HG03432 (cell line): ENCODE measurements around the gene CACNG1.
"Not testable (repeated sequence)": the region's sequence is repeated elsewhere in the genome, so short reads cannot be mapped to it uniquely, and the experiment has no call there.

Experiments
- ATAC-seq: cut with Tn5 transposase; IDR thresholded peaks from one replicate; pipeline ENCODE4 v1.9.1; 2021; ENCODE audit warnings: mild to moderate bottlenecking, moderate library complexity; ENCODE audit not compliant: unreplicated experiment

CACNG1 gene

DNA sequence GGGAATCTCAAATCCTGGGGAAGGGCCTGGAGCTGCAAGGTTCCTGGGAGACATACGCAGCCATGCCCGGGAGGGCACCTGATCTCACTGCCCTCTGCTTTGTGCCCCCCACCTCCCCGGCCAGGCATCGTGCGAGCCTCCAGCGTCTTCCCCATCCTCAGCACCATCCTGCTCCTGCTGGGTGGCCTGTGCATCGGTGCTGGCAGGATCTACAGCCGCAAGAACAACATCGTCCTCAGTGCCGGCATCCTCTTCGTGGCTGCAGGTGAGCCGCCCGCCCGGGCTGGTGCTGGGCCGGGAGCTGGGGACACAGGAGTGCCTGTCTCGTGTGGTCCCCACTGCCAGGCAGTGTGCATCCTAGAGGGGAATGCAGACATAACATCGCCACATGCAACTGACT, 19.6 kb upstream of the CACNG1 start:
- ATAC-seq: no peak

DNA sequence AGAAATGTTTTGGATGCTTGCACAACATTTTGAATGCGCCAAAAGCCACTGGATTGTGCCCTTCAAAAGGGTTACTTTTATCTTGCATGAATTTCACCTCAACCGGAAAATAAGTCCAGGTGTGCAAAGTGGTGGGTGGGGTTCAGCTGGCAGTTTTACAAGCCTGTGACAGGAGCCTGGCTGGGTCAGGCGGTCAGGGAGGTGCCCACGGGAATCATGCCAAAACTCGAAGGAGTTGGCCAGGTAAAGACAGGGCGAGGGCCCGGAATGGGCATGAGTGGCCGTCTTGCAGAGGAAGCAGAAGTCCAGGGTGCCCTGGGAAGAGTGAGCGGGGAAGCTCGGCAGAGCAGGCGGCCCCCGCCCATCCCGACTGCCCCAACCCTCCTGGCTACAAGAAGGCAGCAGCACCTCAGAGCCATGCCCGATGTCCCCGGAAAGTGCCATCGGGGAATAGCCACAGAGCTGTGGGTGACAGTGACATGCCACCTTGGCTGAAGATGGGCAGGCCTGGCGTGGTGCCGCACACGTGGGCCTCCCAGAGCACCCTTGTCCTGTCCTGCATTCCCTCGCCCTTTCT, 19.1 kb upstream of the CACNG1 start:
- ATAC-seq: no peak

DNA sequence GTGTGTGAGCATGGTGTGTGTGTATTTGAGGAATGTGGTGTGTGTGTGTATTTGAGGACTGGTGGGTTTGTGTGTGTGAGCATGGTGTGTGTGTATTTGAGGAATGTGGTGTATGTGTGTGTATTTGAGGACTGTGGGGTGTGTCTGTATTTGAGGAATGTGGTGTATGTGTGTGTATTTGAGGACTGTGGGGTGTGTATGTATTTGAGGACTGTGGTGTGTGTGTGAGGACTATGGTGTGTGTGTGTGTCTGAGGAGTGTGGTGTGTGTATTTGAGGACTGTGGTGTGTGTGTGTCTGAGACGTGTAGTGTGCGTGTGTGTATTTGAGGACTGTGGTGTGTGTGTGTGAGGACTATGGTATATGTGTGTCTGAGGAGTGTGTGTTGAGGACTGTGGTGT, 18.0 kb upstream of the CACNG1 start:
- no peak for ATAC-seq

DNA sequence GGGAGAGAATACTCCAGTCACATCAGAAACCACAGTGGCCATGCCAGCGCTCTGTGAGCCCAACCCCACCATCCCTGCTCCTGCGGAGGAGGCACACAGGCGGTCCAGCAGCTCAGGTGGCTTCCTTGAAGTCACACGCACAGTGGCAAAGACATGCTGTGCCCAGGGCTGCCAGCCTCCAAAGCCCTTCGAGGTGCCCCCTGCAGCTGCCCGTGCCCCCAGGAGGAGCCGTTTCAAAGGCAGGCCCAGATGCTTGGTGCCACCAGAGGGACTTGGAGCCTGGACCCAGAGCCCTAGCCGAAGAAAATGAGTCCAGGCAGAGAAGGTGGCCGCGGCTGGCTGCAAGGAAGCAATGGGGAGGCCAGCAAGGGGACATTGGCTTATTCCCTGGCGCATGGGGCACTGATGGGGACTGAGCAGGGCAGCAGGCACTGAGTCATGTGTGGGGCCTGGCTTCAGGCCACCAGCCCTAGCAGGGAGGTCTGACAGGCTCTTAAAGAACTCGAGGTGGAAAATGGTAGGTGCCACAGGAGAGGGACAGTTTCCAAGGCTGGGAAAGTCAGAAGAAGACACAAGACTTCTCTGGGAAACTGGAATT, 17.2 kb upstream of the CACNG1 start:
- ATAC-seq: no peak

DNA sequence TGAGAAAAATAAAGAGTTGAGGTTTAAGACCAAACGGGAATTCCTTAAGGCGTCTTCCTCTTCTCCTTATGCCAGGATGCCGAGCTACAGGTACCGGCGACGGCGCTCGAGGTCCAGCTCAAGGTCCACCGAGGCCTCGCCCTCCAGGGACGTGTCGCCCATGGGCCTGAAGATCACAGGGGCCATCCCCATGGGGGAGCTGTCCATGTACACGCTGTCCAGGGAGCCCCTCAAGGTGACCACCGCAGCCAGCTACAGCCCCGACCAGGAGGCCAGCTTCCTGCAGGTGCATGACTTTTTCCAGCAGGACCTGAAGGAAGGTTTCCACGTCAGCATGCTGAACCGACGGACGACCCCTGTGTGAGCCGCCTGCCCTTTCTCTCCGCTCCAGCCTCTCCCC, 13.7 kb upstream of the CACNG1 start:
- no peak for ATAC-seq

DNA sequence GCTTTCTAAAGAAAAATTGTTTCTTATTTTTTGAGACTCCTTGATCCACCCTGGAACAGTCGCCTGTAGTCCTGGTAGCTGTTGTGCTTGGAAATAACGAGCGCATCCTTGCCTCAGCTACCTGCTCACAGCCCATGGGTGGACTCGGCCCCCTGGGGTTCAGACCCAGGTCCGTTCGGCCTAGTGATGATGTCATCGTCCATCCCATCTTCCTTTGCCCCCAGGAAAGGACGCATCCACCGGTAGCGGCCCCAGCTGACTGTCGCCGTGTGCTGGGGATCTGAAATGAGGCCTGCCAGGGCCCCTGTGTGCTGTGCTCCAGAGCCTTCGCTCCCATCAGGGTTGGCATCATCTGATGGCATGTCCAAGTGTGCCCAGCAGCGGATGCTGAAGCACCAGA, 12.0 kb upstream of the CACNG1 start:
- ATAC-seq: no peak

DNA sequence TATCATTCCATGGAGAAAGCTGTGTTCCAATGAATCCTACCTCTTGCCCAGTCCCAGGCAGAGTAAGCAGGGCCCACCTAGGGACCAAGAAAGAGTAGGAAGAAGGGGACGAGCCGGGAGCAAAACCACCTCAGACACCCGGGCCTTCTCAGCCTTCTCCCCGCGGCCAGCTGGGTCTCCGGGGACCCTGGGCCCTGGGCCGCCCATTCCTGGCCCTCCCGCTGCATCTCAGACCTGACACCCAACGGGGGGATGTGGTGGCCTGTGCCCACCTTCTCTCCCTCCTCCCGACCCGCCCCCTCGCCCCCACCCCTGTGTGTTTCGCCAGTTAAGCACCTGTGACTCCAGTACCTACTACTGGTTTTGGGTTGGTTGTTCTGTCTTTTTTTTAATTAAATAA, 11.4 kb upstream of the CACNG1 start:
- ATAC-seq: no peak

DNA sequence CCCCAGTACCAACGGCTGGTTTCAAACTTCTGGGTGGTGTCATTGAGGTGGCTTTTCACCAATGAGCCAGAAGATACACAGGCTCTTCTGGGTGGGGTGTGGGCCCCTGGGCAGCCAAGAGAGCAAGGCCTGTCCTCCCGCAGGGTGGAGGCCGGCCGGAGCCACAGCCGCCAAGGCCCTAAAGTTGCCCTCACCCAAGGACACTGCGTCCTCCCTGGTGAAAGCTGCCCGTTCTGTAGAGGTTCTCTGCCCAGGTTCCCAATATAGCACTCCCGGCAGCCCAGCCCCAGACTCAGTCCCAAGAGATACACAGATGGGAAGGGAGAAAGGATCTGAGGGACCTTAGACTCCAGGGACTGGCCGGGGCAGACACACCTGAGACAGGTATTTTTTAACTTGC, 10.7 kb upstream of the CACNG1 start:
- ATAC-seq: no peak

DNA sequence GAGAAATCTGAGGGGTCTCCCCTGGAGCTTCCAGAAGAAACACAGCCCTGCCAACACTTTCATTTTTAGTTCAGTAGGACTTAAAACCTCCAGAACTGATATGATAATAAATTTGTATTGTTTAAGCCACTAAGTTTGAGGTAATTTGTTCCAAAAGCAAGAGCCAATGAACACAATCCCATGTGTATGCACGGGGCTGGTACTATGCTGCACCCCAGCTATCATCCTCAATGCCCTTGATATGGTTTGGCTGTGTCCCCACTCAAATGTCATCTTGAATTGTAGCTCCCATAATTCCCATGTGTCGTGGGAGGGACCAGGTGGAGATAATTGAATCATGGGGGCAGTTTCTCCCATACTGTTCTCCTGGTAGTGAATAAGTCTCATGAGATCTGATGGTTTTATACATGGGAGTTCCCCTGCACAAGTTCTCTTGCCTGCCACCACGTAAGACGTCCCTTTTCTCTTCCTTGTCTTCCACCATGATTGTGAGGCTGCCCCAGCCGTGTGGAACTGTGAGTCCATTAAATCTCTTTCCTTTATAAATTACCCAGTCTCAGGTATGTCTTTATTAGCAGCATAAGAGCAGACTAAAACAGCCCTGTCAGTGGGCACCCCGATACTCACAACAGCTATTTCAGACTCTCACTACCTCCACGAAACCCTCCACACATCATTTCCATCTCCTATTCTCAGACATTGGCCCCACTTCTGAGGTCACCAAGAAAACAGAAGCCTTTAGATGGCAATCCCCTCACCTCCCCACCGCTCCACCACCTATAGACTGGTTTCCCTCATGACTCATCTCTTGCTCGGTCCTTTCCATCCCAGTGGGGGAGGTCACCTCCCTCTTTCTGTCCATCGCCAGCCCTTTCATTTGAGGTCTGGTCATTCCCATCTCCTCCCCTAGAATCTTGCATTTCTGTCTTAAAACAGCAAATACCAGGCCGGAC, 8.9 kb upstream of the CACNG1 start:
- no peak for ATAC-seq

DNA sequence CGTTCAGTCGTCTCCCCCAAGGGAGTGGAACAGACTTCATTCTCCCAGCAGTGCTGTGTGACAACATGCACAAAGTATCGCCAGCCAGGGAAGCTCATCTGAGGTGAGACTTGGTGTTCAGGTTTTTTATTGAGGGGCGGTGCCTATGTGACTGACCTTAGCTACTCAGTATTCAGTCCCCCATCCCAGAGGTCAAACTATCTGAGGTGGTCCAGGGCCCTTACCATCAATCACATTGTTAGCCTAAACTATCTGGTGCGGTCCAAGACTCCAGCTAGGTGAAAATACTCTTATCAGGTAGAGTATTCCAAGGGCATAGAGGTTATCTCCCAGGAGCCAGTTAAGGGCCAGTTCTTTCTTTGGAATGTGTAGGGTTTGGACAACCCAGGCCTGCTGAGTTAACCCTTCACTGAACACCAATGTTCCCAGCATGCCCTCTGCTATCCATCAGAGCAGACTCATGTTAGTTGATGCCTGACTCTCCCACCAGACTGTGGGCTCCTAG, 5.4 kb upstream of the CACNG1 start:
- no peak for ATAC-seq

DNA sequence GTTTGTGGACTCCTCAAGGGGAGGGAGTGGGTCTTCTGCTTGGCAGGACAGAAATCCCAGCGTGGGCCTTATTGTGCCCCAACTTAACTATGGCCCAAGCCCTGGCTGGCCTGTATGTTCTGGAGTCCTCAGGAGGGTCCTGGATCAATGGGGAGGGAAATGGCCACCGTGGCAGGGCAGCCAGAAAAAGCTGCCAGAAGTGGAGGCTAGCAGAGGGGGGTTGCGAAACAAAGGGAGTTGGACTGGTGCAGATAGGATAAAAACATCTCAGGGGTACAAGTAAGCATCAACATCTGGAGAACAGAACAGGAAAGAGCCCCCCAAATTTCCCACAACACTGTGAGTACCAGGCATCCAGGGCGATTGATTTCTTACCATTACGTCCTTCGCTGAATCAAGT, 3.7 kb upstream of the CACNG1 start:
- no peak for ATAC-seq

DNA sequence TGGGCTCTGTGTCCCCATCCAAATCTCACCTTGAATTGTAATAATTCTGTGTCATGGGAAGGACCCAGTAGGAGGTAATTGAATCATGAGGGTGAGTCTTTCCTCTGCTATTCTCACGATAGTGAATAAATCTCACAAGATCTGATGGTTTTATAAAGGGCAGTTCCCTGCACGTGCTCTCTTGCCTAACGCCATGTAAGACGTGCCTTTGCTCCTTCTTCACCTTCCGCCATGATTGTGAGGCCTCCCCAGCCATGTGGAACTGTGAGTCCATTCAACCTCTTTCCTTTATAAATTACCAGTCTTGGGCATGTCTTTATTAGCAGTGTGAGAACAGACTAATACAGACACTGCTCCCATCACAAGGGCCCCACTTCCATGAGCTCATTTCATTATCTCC, 3.2 kb upstream of the CACNG1 start:
- ATAC-seq: not testable (repeated sequence)

DNA sequence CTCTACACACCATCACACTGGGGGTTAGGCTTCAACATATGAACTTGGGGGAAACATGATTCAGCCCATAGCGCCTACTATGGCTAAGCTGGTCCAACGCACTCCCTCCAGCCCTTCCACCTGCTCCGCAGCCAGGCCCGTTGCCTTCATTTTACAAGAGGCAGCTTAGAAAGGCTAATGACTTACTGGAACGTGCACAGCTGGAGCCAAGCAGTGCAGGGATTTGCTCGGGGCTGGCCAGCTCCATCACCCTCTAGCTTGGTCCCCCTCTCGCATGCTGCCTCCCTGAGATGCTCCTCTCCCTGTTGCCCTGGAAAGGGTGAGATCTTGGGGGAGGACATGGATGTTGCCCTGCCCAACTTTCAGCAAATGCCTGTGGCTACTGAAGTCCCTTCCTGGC, 2.8 kb upstream of the CACNG1 start:
- no peak for ATAC-seq

DNA sequence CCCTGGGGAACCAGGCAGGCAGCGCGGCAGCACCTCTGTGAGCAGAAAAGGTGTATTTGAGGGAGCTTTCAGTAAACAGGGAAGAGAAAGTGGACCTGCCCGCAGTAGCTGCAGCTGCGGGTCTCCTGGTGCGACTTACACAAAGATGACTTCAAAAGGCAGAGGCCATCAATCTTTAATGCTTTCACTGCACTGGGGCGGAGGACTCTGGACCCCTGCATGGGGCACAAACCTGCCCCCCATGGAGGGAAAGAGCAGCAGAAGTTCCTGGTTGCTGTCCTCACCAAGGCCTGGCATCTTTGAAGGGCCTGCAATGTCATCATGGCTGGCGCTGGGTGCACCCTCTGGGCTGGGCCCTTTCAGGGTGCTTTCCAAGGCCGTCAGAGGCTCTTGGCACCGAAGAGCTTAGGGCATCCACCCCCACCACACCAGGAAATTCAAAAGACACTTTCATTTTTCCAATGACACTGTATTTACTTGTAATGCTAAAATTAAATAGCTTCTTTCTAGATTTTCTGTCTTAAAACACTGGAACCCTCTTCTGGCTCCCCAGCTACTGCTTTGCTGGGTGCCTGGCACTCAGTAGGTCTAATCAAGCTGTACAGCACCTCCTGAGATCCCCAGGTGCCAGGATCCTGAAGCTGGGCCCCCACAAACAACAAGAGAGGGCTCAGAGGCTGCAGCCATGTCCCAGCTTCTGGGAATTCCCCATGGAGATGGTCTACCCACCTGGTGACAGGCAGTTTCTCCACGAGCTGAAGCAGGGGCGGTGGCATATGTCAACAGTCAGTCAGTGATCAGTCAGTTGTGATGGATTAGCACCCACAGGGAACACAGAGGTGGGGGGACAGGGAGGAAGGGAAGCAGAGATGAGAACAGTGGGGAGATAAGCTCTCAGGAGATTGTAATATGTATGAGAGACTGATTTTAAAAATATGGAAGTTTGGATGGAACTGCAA, 2.1 kb upstream of the CACNG1 start:
- no peak for ATAC-seq

DNA sequence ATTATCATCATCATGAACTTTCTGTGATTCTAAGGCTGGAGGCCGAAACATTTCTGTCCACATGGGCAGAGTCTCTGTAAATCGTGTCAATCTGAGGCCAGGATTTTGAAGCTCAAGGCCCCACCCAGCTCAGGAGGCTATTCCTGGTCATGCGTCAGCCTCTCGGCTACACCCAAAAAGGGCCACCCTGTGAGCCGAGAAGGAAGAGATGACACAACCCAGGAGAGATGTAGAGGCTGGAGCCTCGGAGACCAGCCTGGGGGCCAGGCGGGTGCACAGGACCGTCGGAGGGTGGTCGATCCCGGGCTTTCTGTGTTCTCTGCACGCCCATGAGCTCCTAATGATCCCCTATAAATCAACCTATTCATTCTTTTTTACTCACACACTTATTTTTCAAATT, 1.1 kb upstream of the CACNG1 start:
- no peak for ATAC-seq

DNA sequence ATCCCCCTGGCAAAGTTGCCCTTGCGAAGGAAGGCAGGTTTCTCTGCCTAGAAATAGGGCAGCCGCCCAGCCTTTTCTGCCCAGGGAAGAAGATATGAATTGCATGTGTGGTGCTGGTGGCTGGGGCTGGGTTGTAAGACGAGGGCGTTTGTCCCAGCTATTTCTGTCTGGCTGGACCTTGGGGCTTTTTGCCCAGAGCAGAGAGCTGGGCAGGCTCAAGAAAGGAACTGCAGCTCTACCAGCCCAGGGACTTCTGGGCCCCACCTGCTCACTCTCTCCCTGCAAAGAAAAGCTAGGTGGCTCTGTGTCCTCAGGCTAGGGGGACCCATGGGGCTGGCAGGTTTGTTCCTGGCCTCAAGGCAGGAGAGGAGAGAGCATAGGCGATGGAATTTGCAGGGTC, 586 bp downstream of the CACNG1 start:
- ATAC-seq: no peak

DNA sequence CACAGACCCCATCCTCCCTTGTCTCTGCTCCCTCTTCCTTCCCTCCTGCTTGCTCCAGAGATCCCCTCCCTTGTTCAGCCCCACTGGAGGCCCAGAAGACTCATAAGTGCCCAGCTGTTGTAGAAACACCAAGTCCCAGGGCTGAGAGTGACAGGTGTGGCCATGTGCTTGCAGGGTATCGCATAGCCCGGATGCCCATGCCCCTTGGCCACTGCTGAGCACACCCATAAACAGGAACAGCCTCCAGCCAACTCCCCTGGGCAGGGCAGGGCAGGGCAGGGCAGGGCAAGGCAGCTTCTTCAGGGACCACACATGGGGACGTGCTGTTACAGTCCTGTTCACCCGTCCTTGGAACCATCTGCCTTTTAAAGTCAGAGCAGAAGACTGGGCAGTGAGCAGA, 2.0 kb downstream of the CACNG1 start:
- ATAC-seq: no peak

DNA sequence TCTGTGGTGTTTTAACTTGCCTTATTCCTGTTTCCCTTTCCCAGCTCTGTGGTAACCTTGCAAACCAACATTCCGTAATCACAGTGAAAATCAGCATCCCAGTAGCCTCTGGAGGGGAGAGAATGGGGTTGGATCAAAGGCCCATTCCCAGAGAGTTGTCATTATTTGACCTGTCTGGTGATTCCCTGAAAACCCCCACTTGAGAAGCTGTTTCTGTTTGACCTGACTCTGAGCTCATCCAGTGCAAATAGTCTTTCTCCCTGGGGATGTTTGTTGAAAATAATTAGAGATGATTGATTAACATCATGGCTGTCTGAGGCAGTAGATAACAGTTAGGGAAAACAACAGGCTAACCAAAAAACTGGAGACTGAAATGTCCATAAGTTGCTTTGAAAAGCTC, 3.0 kb downstream of the CACNG1 start:
- no peak for ATAC-seq

DNA sequence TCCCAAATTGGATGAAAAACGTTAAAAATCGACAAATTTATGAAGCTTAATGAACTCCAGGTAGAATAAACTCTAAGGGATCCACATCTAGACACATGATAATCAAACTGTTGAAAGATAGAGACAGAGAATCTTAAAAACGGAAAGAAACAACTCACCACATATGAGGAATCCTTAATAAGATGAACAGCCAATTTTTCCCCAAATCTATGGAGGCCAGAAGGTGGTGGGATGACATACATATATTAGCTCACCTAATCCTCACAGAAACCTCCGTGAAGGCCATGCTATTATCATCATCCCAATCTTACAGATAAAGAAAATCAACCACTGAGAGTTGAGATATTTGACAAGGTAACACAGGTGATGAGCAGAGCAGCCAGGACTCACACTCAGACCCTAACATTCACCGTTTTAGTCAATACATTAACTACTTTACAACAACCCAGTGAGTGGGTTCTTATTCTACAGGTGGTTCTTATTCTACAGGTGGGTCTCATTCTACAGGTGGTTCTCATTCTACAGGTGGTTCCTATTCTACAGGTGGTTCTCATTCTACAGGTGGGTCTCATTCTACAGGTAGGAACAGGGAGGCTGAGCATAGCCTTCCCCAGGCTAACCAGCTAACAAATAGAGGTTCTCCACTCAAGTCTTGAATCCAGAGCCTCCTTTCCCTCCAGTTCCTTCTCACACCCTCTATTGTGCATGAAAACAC, 4.8 kb downstream of the CACNG1 start:
- no peak for ATAC-seq

DNA sequence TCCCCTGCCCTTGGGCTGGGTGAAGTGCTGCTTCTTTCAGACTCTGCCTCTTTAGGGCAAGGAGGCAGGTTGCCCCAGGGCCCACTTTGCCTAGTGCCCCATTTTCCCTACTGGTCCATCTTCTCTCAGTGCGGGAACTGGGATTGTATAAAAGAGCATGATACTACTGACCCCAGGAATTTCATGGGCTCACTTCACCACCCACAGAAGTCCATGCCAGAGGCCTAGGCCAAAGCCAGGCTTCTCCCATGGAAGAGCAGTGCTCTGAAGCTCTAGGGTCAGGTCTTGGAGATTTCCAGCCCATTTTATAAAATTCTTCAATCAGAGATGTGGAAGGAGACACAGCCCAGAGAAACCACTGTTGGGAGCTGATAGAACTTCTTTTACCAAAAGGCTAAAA, 5.7 kb downstream of the CACNG1 start:
- ATAC-seq: no peak
